H1 (cell line): Measurements from ENCODE around the gene DHRS3. TPM values are rescaled to one million over a fixed set of nuclear protein-coding genes. Genes with fewer than 3 reads are reported as not detected.

ENCODE experiments used
- CTCF ChIA-PET: fragments of 300-600 bp; sonication (Branson Sonifier 250); formaldehyde crosslinking; loops from one replicate; lab custom pipeline; 2021; ENCODE audit not compliant: partially characterized antibody; lab: Charles Lee
- POLR2A ChIA-PET: fragments of 300-600 bp; sonication (Branson Sonifier 250); formaldehyde crosslinking; loops from one replicate; lab custom pipeline; 2021; ENCODE audit warnings: inconsistent platforms; ENCODE audit not compliant: partially characterized antibody; lab: Charles Lee
- DNase-seq, 2 experiments: peaks; one replicate each; pipeline versions ENCODE4 v3.0.0 to v3.0.0-alpha.2; 2010 to 2022; ENCODE audit warnings: low spot score in 2 of 2, low read depth in 1 of 2, mixed read lengths in 1 of 2
- FAIRE-seq: peaks from 2 replicates; lab custom pipeline; 2011; peaks lifted over from hg19 to GRCh38; lab: Jason Lieb, UNC
- H2AFZ ChIP-seq: 2 replicates; pipeline ENCODE4 v1.8.1; 2012; ENCODE audit warnings: low read length, inconsistent platforms
- H2AK5ac ChIP-seq: 2 replicates; pipeline ENCODE4 v1.6.1; 2013; ENCODE audit warnings: low read depth, low read length
- H2BK120ac ChIP-seq: replicated peaks from 2 replicates; pipeline ENCODE3; 2013; ENCODE audit warnings: low read depth, low read length, inconsistent platforms
- H2BK12ac ChIP-seq: 2 replicates; pipeline ENCODE4 v1.6.1; 2013; ENCODE audit warnings: low read depth, low read length
- H2BK15ac ChIP-seq: 2 replicates; pipeline ENCODE4 v1.6.1; 2013; ENCODE audit warnings: low read length
- H2BK20ac ChIP-seq: 2 replicates; pipeline ENCODE4 v1.6.1; 2013; ENCODE audit warnings: low read length
- H2BK5ac ChIP-seq: 2 replicates; pipeline ENCODE4 v1.6.1; 2013; ENCODE audit warnings: low read depth, low read length
- H3K14ac ChIP-seq: 2 replicates; pipeline ENCODE4 v1.6.1; 2013; ENCODE audit warnings: inconsistent platforms; ENCODE audit not compliant: insufficient read length
- H3K18ac ChIP-seq: 2 replicates; pipeline ENCODE4 v1.6.1; 2013; ENCODE audit warnings: low read length; ENCODE audit errors: extremely low read depth
- H3K23ac ChIP-seq: 2 replicates; pipeline ENCODE4 v1.6.1; 2013; ENCODE audit warnings: inconsistent platforms; ENCODE audit not compliant: insufficient read length
- H3K23me2 ChIP-seq: 2 replicates; pipeline ENCODE4 v1.6.1; 2013; ENCODE audit warnings: low read depth, low read length
- H3K27ac ChIP-seq: 2 replicates; pipeline ENCODE4 v1.6.1; 2011; ENCODE audit warnings: low read depth, low read length, inconsistent platforms
- H3K27me3 ChIP-seq, 4 experiments: replicated peaks in 1 of 4; 1 replicate in 1 of 4; 2 replicates in 3 of 4; pipeline versions ENCODE4 v1.6.1 to v1.8.1; 2011 to 2013; ENCODE audit warnings: low read length in 3 of 4, mild to moderate bottlenecking in 3 of 4, inconsistent platforms in 2 of 4, mixed read lengths in 2 of 4, moderate library complexity in 1 of 4; ENCODE audit not compliant: control insufficient read depth in 3 of 4, insufficient read depth in 3 of 4; ENCODE audit errors: extremely low read depth in 1 of 4
- H3K36me3 ChIP-seq, 4 experiments: 2 replicates each; pipeline versions ENCODE4 v1.6.1 to v1.8.1; 2011 to 2013; ENCODE audit warnings: mild to moderate bottlenecking in 4 of 4, low read length in 3 of 4, moderate library complexity in 2 of 4, control low read depth in 1 of 4, inconsistent platforms in 1 of 4; ENCODE audit not compliant: insufficient read depth in 4 of 4, control insufficient read depth in 2 of 4
- H3K4ac ChIP-seq: replicated peaks from 2 replicates; pipeline ENCODE3; 2013; ENCODE audit warnings: low read length, low read depth, mixed read lengths, inconsistent platforms; ENCODE audit not compliant: insufficient read length
- H3K4me1 ChIP-seq, 4 experiments: replicated peaks in 1 of 4; 1 replicate in 1 of 4; 2 replicates in 3 of 4; pipeline versions ENCODE4 v1.6.1 to v1.8.1; 2011 to 2013; ENCODE audit warnings: low read length in 3 of 4, inconsistent platforms in 2 of 4, mixed read lengths in 1 of 4; ENCODE audit not compliant: insufficient read depth in 4 of 4, control insufficient read depth in 3 of 4
- H3K4me2 ChIP-seq, 2 experiments: 2 replicates each; pipeline versions ENCODE4 v1.6.1 to v1.8.1; 2011 to 2013; ENCODE audit warnings: low read depth in 2 of 2, low read length in 2 of 2, control low read depth in 1 of 2, inconsistent platforms in 1 of 2, mild to moderate bottlenecking in 1 of 2; ENCODE audit not compliant: insufficient read depth in 1 of 2
- H3K4me3 ChIP-seq, 4 experiments: fragments of 200-600, 300-600 bp in 1 of 4; sonication (generic), shearing (Covaris generic), sonication (Bioruptor Twin) in 1 of 4; 2 replicates each; pipeline versions ENCODE4 v1.5.1 to v1.8.1; 2011 to 2016; ENCODE audit warnings: low read length in 4 of 4, low read depth in 3 of 4, control low read depth in 2 of 4, inconsistent platforms in 2 of 4, mild to moderate bottlenecking in 2 of 4, mixed read lengths in 1 of 4, moderate library complexity in 1 of 4; ENCODE audit not compliant: insufficient read depth in 2 of 4; ENCODE audit errors: extremely low read depth in 1 of 4
- H3K56ac ChIP-seq: replicated peaks from 2 replicates; pipeline ENCODE3; 2013; ENCODE audit warnings: low read depth, mild to moderate bottlenecking, mixed read lengths, low read length, inconsistent platforms; ENCODE audit not compliant: insufficient read length
- H3K79me1 ChIP-seq: 2 replicates; pipeline ENCODE4 v1.6.1; 2013; ENCODE audit warnings: low read depth, low read length, control low read depth
- H3K79me2 ChIP-seq, 2 experiments: 2 replicates each; pipeline versions ENCODE4 v1.6.1 to v1.8.1; 2012 to 2013; ENCODE audit warnings: low read length in 2 of 2, mild to moderate bottlenecking in 2 of 2, inconsistent platforms in 1 of 2; ENCODE audit not compliant: insufficient read depth in 2 of 2, control insufficient read depth in 1 of 2
- H3K9ac ChIP-seq, 4 experiments: replicated peaks in 1 of 4; 1 replicate in 1 of 4; 2 replicates in 3 of 4; pipeline versions ENCODE4 v1.6.1 to v1.8.1; 2011 to 2013; ENCODE audit warnings: low read depth in 3 of 4, low read length in 3 of 4, control low read depth in 2 of 4, mild to moderate bottlenecking in 2 of 4, moderate library complexity in 2 of 4, inconsistent platforms in 1 of 4; ENCODE audit errors: extremely low read depth in 1 of 4
- H3K9me3 ChIP-seq, 2 experiments: 2 replicates each; pipeline versions ENCODE4 v1.6.1 to v1.8.1; 2012 to 2013; ENCODE audit warnings: mild to moderate bottlenecking in 2 of 2, moderate library complexity in 2 of 2, control low read depth in 1 of 2, inconsistent platforms in 1 of 2, low read depth in 1 of 2, low read length in 1 of 2, mixed read lengths in 1 of 2; ENCODE audit not compliant: insufficient read depth in 2 of 2
- H4K20me1 ChIP-seq, 2 experiments: replicated peaks in 1 of 2; 2 replicates each; pipeline versions ENCODE3 to v1.8.1; 2011 to 2013; ENCODE audit warnings: inconsistent platforms in 2 of 2, low read length in 2 of 2, mild to moderate bottlenecking in 1 of 2; ENCODE audit not compliant: insufficient read depth in 2 of 2, control insufficient read depth in 1 of 2
- H4K5ac ChIP-seq: 2 replicates; pipeline ENCODE4 v1.6.1; 2013; ENCODE audit warnings: low read length, low read depth, mixed read lengths, inconsistent platforms; ENCODE audit not compliant: insufficient read length
- H4K8ac ChIP-seq: 2 replicates; pipeline ENCODE4 v1.8.0; 2013; ENCODE audit warnings: mild to moderate bottlenecking, moderate library complexity, low read length, inconsistent platforms; ENCODE audit not compliant: insufficient read depth; ENCODE audit errors: extremely low read depth
- H4K91ac ChIP-seq: replicated peaks from 2 replicates; pipeline ENCODE3; 2013; ENCODE audit warnings: low read length, mixed read lengths, inconsistent platforms; ENCODE audit not compliant: insufficient read length
- BRCA1 ChIP-seq: IDR thresholded peaks from 2 replicates; pipeline ENCODE4 v1.6.1; 2012; ENCODE audit warnings: low read depth, low read length, improper control_type of control experiment
- CBX8 ChIP-seq: fragments of 300-800, 300-1000 bp; sonication (generic); IDR thresholded peaks from 2 replicates; pipeline ENCODE4 v1.7.1; 2016; ENCODE audit warnings: low read depth, low read length, borderline replicate concordance
- CREB1 ChIP-seq: IDR thresholded peaks from 2 replicates; pipeline ENCODE4 v1.6.1; 2012; ENCODE audit warnings: inconsistent platforms
- GABPA ChIP-seq: IDR thresholded peaks from 2 replicates; pipeline ENCODE4 v1.6.1; 2011; ENCODE audit warnings: mild to moderate bottlenecking, low read length, moderate library complexity, borderline replicate concordance; ENCODE audit not compliant: insufficient read depth
- KDM1A ChIP-seq: fragments of 200-600, 300-600 bp; sonication (generic); IDR thresholded peaks from 2 replicates; pipeline ENCODE4 v1.7.1; 2016; ENCODE audit warnings: mild to moderate bottlenecking, low read length, borderline replicate concordance
- NANOG ChIP-seq: IDR thresholded peaks from 2 replicates; pipeline ENCODE4 v1.6.1; 2011; ENCODE audit warnings: low read length, low read depth, mild to moderate bottlenecking, inconsistent platforms; ENCODE audit not compliant: insufficient read depth, poor library complexity, severe bottlenecking
- POLR2A ChIP-seq, 2 experiments: IDR thresholded peaks; 1 replicate in 1 of 2; 2 replicates in 1 of 2; pipeline ENCODE4 v1.6.1; 2011; ENCODE audit warnings: low read depth in 2 of 2, low read length in 2 of 2, mild to moderate bottlenecking in 2 of 2; ENCODE audit errors: control extremely low read depth in 1 of 2
- SIRT6 ChIP-seq: IDR thresholded peaks from one replicate; pipeline ENCODE4 v1.7.1; 2012; ENCODE audit warnings: low read length, inconsistent platforms
- SIX5 ChIP-seq: IDR thresholded peaks from 2 replicates; pipeline ENCODE4 v1.6.1; 2011; ENCODE audit warnings: mild to moderate bottlenecking, low read depth, low read length
- SP1 ChIP-seq: IDR thresholded peaks from 2 replicates; pipeline ENCODE4 v1.6.1; 2011; ENCODE audit warnings: low read depth, low read length
- SP2 ChIP-seq: IDR thresholded peaks from 2 replicates; pipeline ENCODE4 v1.6.1; 2012; ENCODE audit warnings: mild to moderate bottlenecking, low read length, inconsistent platforms
- SRF ChIP-seq: IDR thresholded peaks from 2 replicates; pipeline ENCODE4 v1.6.1; 2011; ENCODE audit warnings: mild to moderate bottlenecking, low read depth, low read length, moderate library complexity
- TAF7 ChIP-seq: optimal IDR thresholded peaks from 2 replicates; pipeline ENCODE3; 2011; ENCODE audit warnings: low read depth, mild to moderate bottlenecking, inconsistent platforms, low read length, moderate library complexity, borderline replicate concordance
- WGBS, 2 experiments: shearing (Covaris generic) in 1 of 2; methylation state at CpG; one replicate each; pipeline versions ENCODE4 v1.1.6 to v1.1.7; 2013 to 2015; ENCODE audit warnings: low lambda C conversion rate in 2 of 2, mixed read lengths in 2 of 2, inconsistent platforms in 1 of 2, low coverage in 1 of 2, missing lambda C conversion rate in 1 of 2; ENCODE audit not compliant: insufficient replicate concordance in 2 of 2, insufficient coverage in 1 of 2, insufficient read length in 1 of 2; ENCODE audit errors: extremely low coverage in 1 of 2, missing lambda C conversion rate in 1 of 2; 5-methylcytosine and 5-hydroxymethylcytosine counted together
- polyA plus RNA-seq, 7 experiments: library from polyadenylated mRNA; depleted of rRNA in 3 of 7; stranded (reverse) in 5 of 7; unstranded in 2 of 7; fragments of >200 nt in 5 of 7; fragments of 200-250 nt in 2 of 7; gene quantifications; 1 replicate in 5 of 7; 2 replicates in 1 of 7; 4 replicates in 1 of 7; pipeline versions ENCODE4 v1.2.1 to v1.2.3, GENCODE V29; 2011 to 2013; ENCODE audit warnings: missing spikeins in 2 of 7, mixed read lengths in 2 of 7
- total RNA-seq: library from RNA; stranded (reverse); fragmentation: NEBNext Ultra II Directional; extraction: Animal tissue kit (Norgen Biotek cat#: 25700); gene quantifications from 2 replicates; pipeline ENCODE4 v1.2.1, GENCODE V29; 2021

Gene DHRS3
- total and polyA plus RNA-seq, 2 of the 8 experiments (the other 6 are each of a cell fraction or from before 2014, with no cell fraction given): 32.5 to 36.4 TPM

GRCh38 chr1:12614402-12615158 is 3.4 kb downstream of the DHRS3 start:
- no peaks in the 10 kb centered on the region for H3K9me3 ChIP-seq
- no peak overlapping the region for H3K4ac ChIP-seq
- no peak overlapping the region; the same call in 1 of the 2 replicates for H3K18ac ChIP-seq
- peak overlapping the region; percentile 77 for H4K91ac ChIP-seq
- H3K27me3 ChIP-seq: no peaks in the 10 kb centered on the region; a peak in 1 of 7 replicates
- peak overlapping the region; percentile 81 to 97 (median 90); a peak in 6 of 8 replicates for H3K4me3 ChIP-seq
- POLR2A ChIA-PET: interaction anchor here (0.9 to 11.4 kb wide), 6 partner anchors 13 to 34 kb away, joined by 3 to 107 read pairs (median 7); no protein-coding TSS in a partner anchor
- peaks cover 3 to 28% (median 5%) of the 10 kb centered on the region in 4 experiments; a peak in 5 of 8 replicates for H3K36me3 ChIP-seq
- no peak overlapping the region for H3K56ac ChIP-seq
- H3K79me1 ChIP-seq: peaks cover 25% of the 10 kb centered on the region
- no peak overlapping the region for H2BK120ac ChIP-seq
- H2BK5ac ChIP-seq: peak overlapping the region; percentile 85; the same call in 1 of the 2 replicates
- no peak for DNase-seq
- peaks cover 24 to 56% of the 10 kb centered on the region in 2 experiments for H3K79me2 ChIP-seq
- no peak overlapping the region for H3K14ac ChIP-seq
- no peak overlapping the region for H3K23ac ChIP-seq
- H2BK20ac ChIP-seq: 0 out of 2 replicates have a peak overlapping the region, but pooled peaks have one; percentile 18
- no peak overlapping the region for H3K27ac ChIP-seq
- H4K20me1 ChIP-seq: peaks cover 1 to 16% of the 10 kb centered on the region in 2 experiments
- H2BK15ac ChIP-seq: no peak overlapping the region
- H2AFZ ChIP-seq: no peak overlapping the region
- no peak overlapping the region for H3K9ac ChIP-seq
- 0 out of 2 replicates have a peak overlapping the region, but pooled peaks have one; percentile 53 for H2BK12ac ChIP-seq
- H3K4me2 ChIP-seq: peak overlapping the region; percentile 62 to 97
- H4K5ac ChIP-seq: no peak overlapping the region
- no peak overlapping the region for H2AK5ac ChIP-seq
- WGBS, 2 experiments: 85% methylated on average over 7 of the region's 7 CpGs; no CpG with 5 or more reads in 1 of the 2 experiments
- peaks cover 5 to 10% (median 8%) of the 10 kb centered on the region in 4 experiments; a peak in 6 of 7 replicates for H3K4me1 ChIP-seq
- H4K8ac ChIP-seq: no peak overlapping the region
- H3K23me2 ChIP-seq: peaks cover 25% of the 10 kb centered on the region
- CTCF ChIA-PET: interaction anchor here (0.6 to 11.2 kb wide), 7 partner anchors 8 to 206 kb away, joined by 3 to 130 read pairs (median 4); no protein-coding TSS in a partner anchor
- no peak for FAIRE-seq
- TF ChIP-seq KDM1A (no peak), SIRT6 (no peak), SRF (no peak), POLR2A (IDR thresholded peaks at IDR 0.05; ENCODE audit: control extremely low read depth in 1 of 2, low read depth in 2 of 2, low read length in 2 of 2) (no peak), SIX5 (no peak), CBX8 (no peak), TAF7 (no peak), GABPA (no peak), SP2 (no peak), BRCA1 (no peak), CREB1 (no peak), SP1 (no peak), NANOG (no peak)
